Measurements from ENCODE around the gene RPS3A. TPM values are rescaled to one million over a fixed set of nuclear protein-coding genes. Genes with fewer than 3 reads are reported as not detected.

Gene RPS3A
- polyA plus RNA-seq, 3 donors = 3,708 to 4,499 (median 3,883) TPM

Other genes with a start within 250 kb of the RPS3A start
- gene LRBA, start 84.3 kb upstream of the RPS3A start, polyA plus RNA-seq (ENCODE audit: insufficient read length in 3 of 3) = 10 to 100 TPM; 60.9 to 76.1 (median 63.6) TPM
- gene PRSS48, start 177.5 kb downstream of the RPS3A start, polyA plus RNA-seq (ENCODE audit: insufficient read length in 3 of 3) = not detected
- 10 to 100 TPM; 24.7 to 31.4 (median 27.6) TPM for gene SH3D19, start 226.0 kb downstream of the RPS3A start, polyA plus RNA-seq (ENCODE audit: insufficient read length in 3 of 3)